K562 (cell line): ENCODE measurements around the gene KRT72. TPM values are rescaled to one million over a fixed set of nuclear protein-coding genes. Genes with fewer than 3 reads are reported as not detected.

ENCODE experiments used
- ATAC-seq: fragments of 200-7000 bp; cut with Tn5 transposase; 3 replicates; pipeline ENCODE4 v1.9.1; 2020; ENCODE audit warnings: moderate library complexity
- BruUV-seq: library from RNA; stranded (reverse); fragments of 400-500 nt; replicated peaks from 2 replicates; lab custom pipeline; 2021; lab: Mats Ljungman, UMichigan
- CTCF ChIA-PET: fragments of 300-600 bp; formaldehyde crosslinking; extraction: SDS; loops from one replicate; lab custom pipeline; 2021; ENCODE audit warnings: low intra/inter-chr PET ratio; lab: Yijun Ruan, JAX
- POLR2A ChIA-PET: fragments of 300-600, 350-650 bp; sonication (Branson Sonifier 250); formaldehyde crosslinking; extraction: SDS; loops from one replicate; lab custom pipeline; 2021; ENCODE audit warnings: antibody characterized with exemption, inconsistent platforms; lab: Yijun Ruan, JAX
- DNase-seq, 4 experiments: peaks; one replicate each; pipeline versions ENCODE4 v3.0.0 to v3.0.0-alpha.2; 2011 to 2018; ENCODE audit warnings: low spot score in 3 of 4, mixed read lengths in 3 of 4; ENCODE audit errors: extremely low read depth in 1 of 4
- FAIRE-seq: peaks from 2 replicates; lab custom pipeline; 2011; peaks lifted over from hg19 to GRCh38; lab: Jason Lieb, UNC
- H2AFZ ChIP-seq: 2 replicates; pipeline ENCODE4 v1.6.0; 2011; ENCODE audit warnings: low read depth, low read length, control low read depth, inconsistent platforms
- H3K27ac ChIP-seq: fragments of 200-600 bp; 3 replicates; pipeline ENCODE4 v1.8.0; 2011; ENCODE audit warnings: low read depth, mild to moderate bottlenecking, control low read depth, inconsistent platforms, low read length, moderate library complexity, mixed read lengths; ENCODE audit errors: extremely low read depth
- H3K27me3 ChIP-seq, 2 experiments: fragments of 300-600 bp in 1 of 2; 2 replicates in 1 of 2; 3 replicates in 1 of 2; pipeline versions ENCODE4 v1.6.0 to v1.8.0; 2011; ENCODE audit warnings: inconsistent platforms in 2 of 2, low read length in 2 of 2, mild to moderate bottlenecking in 1 of 2, mixed read lengths in 1 of 2, moderate library complexity in 1 of 2; ENCODE audit not compliant: control insufficient read depth in 2 of 2, insufficient read depth in 2 of 2
- H3K36me3 ChIP-seq: fragments of 300-600 bp; 3 replicates; pipeline ENCODE4 v1.8.0; 2011; ENCODE audit warnings: mild to moderate bottlenecking, low read length, inconsistent platforms; ENCODE audit not compliant: control insufficient read depth, insufficient read depth
- H3K4me1 ChIP-seq, 2 experiments: fragments of 200-600 bp in 1 of 2; replicated peaks in 1 of 2; 2 replicates in 1 of 2; 3 replicates in 1 of 2; pipeline versions ENCODE4 v1.5.1 to v1.8.0; 2011; ENCODE audit warnings: inconsistent platforms in 2 of 2, low read length in 2 of 2, mild to moderate bottlenecking in 1 of 2, mixed read lengths in 1 of 2, moderate library complexity in 1 of 2; ENCODE audit not compliant: control insufficient read depth in 2 of 2, insufficient read depth in 2 of 2
- H3K4me2 ChIP-seq: 2 replicates; pipeline ENCODE4 v1.6.1; 2011; ENCODE audit warnings: low read length, control low read depth, inconsistent platforms, mixed read lengths; ENCODE audit not compliant: insufficient read depth
- H3K4me3 ChIP-seq: fragments of 200-600 bp; sonication (generic), shearing (Covaris generic); 2 replicates; pipeline ENCODE4 v1.5.1; 2016; ENCODE audit warnings: control low read depth, inconsistent platforms
- H3K79me2 ChIP-seq: fragments of 200-600 bp; 3 replicates; pipeline ENCODE4 v1.8.0; 2011; ENCODE audit warnings: low read length, inconsistent platforms; ENCODE audit not compliant: control insufficient read depth, insufficient read depth
- H3K9ac ChIP-seq, 2 experiments: 2 replicates each; pipeline versions ENCODE4 v1.6.0 to v1.6.1; 2011; ENCODE audit warnings: low read depth in 2 of 2, low read length in 2 of 2, control low read depth in 1 of 2, inconsistent platforms in 1 of 2, mild to moderate bottlenecking in 1 of 2, mixed read lengths in 1 of 2; ENCODE audit not compliant: insufficient read depth in 1 of 2
- H3K9me1 ChIP-seq: one replicate; pipeline ENCODE4 v1.6.0; 2011; ENCODE audit warnings: inconsistent platforms, mild to moderate bottlenecking, low read length, moderate library complexity; ENCODE audit not compliant: control insufficient read depth, insufficient read depth
- H3K9me3 ChIP-seq: replicated peaks from 2 replicates; pipeline ENCODE4 v1.5.1; 2011; ENCODE audit warnings: low read depth, low read length, inconsistent platforms; ENCODE audit not compliant: control insufficient read depth, insufficient read depth
- H4K20me1 ChIP-seq: replicated peaks from 2 replicates; pipeline ENCODE4 v1.6.1; 2011; ENCODE audit warnings: low read length, inconsistent platforms, mixed read lengths; ENCODE audit not compliant: control insufficient read depth, insufficient read depth
- ADNP ChIP-seq: fragments of 200-800 bp; sonication (Bioruptor generic); IDR thresholded peaks from 2 replicates; pipeline ENCODE4 v1.6.1; 2016; ENCODE audit warnings: missing genetic modification characterization, missing compliant biosample characterization
- BACH1 ChIP-seq: fragments of 200-800 bp; sonication (Bioruptor generic); IDR thresholded peaks from 2 replicates; pipeline ENCODE4 v1.6.1; 2016; ENCODE audit warnings: missing genetic modification characterization, missing compliant biosample characterization
- MBD1 ChIP-seq: fragments of 250-450 bp; sonication (Bioruptor Pico); IDR thresholded peaks from 2 replicates; pipeline ENCODE4 v1.8.0; 2022; ENCODE audit warnings: inconsistent platforms
- PHB ChIP-seq: fragments of 250-450 bp; sonication (Bioruptor Pico); IDR thresholded peaks from 2 replicates; pipeline ENCODE4 v1.5.0; 2021
- SIRT6 ChIP-seq: IDR thresholded peaks from one replicate; pipeline ENCODE4 v1.6.1; 2012; ENCODE audit warnings: low read depth, mild to moderate bottlenecking, control low read depth, inconsistent platforms, low read length, moderate library complexity
- ZNF436 ChIP-seq: fragments of 250-450, 450-650 bp; sonication (Bioruptor Pico); formaldehyde crosslinking; IDR thresholded peaks from 2 replicates; pipeline ENCODE4 v1.7.0; 2020; ENCODE audit warnings: mild to moderate bottlenecking
- WGBS: fragments of 100-300 bp; shearing (Covaris generic); methylation state at CpG from one replicate; pipeline ENCODE4 v1.1.6; 2016; ENCODE audit warnings: low coverage, mixed read lengths; ENCODE audit not compliant: insufficient coverage; ENCODE audit errors: missing lambda C conversion rate; 5-methylcytosine and 5-hydroxymethylcytosine counted together
- in situ Hi-C: fragments of 300-500 bp; cut with MboI; formaldehyde crosslinking; loops from 4 replicates; pipeline ENCODE4 v1.15.0; 2018; ENCODE audit warnings: inconsistent platforms, mixed read lengths
- intact Hi-C: fragments of 100-400 bp; cut with micrococcal nuclease; formaldehyde crosslinking; loops from 2 replicates; pipeline ENCODE4 v1.14.2; 2022
- polyA plus RNA-seq, 8 experiments: library from polyadenylated mRNA; depleted of rRNA in 4 of 8; stranded (reverse) in 5 of 8; unstranded in 3 of 8; fragments of >200 nt; fragmentation: Nextera tagmentation in 2 of 8; fragmentation: Illumina TruSeq in 1 of 8; extraction: Ambion mirVana in 2 of 8; extraction: Trizol in 1 of 8; gene quantifications; 2 replicates each; pipeline versions ENCODE4 v1.2.1 to v1.2.3, GENCODE V29; 2011 to 2014; ENCODE audit warnings: inconsistent platforms in 1 of 8, missing spikeins in 1 of 8
- total RNA-seq, 7 experiments: library from RNA; depleted of rRNA in 6 of 7; stranded (reverse); fragments of >200 nt in 6 of 7; fragmentation: Illumina TruSeq in 2 of 7; extraction: Trizol in 2 of 7; gene quantifications; 2 replicates each; pipeline versions ENCODE4 v1.2.1 to v1.2.3, GENCODE V29; 2011 to 2021; ENCODE audit warnings: low replicate concordance in 1 of 7
- TF ChIP-seq, protein P1 (sequence below): fragments of 250-450 bp; sonication (Bioruptor Pico); IDR thresholded peaks from 2 replicates; pipeline ENCODE4 v1.8.0; 2021; ENCODE audit warnings: moderate library complexity, mild to moderate bottlenecking, inconsistent platforms
- TF ChIP-seq, protein P2 (sequence below): fragments of 250-450 bp; sonication (Bioruptor Pico); IDR thresholded peaks from 2 replicates; pipeline ENCODE4 v1.5.0; 2021
- TF ChIP-seq, protein P3 (sequence below): IDR thresholded peaks from 3 replicates; pipeline ENCODE4 v1.6.1; 2011; ENCODE audit warnings: borderline replicate concordance, mild to moderate bottlenecking, moderate library complexity; ENCODE audit not compliant: insufficient read length; ENCODE audit errors: extremely low read depth
- TF ChIP-seq, protein P4 (sequence below): fragments of 450-650 bp; IDR thresholded peaks from 2 replicates; pipeline ENCODE4 v1.6.1; 2016; ENCODE audit warnings: antibody characterized with exemption
- TF ChIP-seq, protein P5 (sequence below): fragments of 250-450 bp; sonication (Bioruptor Pico); IDR thresholded peaks from 2 replicates; pipeline ENCODE4 v1.8.0; 2021; ENCODE audit warnings: moderate library complexity, mild to moderate bottlenecking, inconsistent platforms

The KRT72 gene
- total and polyA plus RNA-seq, 9 of the 15 experiments (the other 6 are each of a cell fraction or from before 2014, with no cell fraction given), result not detected

DNA sequence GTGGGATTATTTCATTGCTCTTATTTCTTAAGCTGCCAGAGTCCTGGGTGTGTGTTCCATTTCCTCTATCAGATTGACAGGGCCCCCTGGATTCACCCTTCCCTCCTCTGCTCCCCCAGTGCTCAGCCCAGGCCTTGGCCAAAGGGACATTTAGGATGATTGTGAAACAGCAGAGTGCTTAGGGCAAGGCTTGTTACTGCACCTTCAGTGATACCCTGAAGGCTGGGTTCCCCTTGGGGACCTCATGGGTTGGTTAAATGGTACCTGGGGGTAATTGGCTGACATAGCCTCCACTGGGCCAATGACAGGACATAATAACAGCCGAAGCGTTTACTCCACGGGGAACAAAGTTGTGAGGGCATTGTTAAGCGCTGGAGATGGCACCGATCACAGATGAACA lies 1.3 kb upstream of the KRT72 start (continued):
- no peak for TF ChIP-seq MBD1 (CRISPR knock-in tag)
- TF ChIP-seq, protein P1, sequence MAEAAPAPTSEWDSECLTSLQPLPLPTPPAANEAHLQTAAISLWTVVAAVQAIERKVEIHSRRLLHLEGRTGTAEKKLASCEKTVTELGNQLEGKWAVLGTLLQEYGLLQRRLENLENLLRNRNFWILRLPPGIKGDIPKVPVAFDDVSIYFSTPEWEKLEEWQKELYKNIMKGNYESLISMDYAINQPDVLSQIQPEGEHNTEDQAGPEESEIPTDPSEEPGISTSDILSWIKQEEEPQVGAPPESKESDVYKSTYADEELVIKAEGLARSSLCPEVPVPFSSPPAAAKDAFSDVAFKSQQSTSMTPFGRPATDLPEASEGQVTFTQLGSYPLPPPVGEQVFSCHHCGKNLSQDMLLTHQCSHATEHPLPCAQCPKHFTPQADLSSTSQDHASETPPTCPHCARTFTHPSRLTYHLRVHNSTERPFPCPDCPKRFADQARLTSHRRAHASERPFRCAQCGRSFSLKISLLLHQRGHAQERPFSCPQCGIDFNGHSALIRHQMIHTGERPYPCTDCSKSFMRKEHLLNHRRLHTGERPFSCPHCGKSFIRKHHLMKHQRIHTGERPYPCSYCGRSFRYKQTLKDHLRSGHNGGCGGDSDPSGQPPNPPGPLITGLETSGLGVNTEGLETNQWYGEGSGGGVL (CRISPR knock-in tag), result no peak
- TF ChIP-seq, protein P2, sequence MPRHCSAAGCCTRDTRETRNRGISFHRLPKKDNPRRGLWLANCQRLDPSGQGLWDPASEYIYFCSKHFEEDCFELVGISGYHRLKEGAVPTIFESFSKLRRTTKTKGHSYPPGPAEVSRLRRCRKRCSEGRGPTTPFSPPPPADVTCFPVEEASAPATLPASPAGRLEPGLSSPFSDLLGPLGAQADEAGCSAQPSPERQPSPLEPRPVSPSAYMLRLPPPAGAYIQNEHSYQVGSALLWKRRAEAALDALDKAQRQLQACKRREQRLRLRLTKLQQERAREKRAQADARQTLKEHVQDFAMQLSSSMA (CRISPR knock-in tag), result no peak
- no peak for TF ChIP-seq BACH1 (tag)

GRCh38 chr12:52601671-52602070 lies 408 bp upstream of the KRT72 start:
- FAIRE-seq (no peak), ATAC-seq (no peak), DNase-seq (no peak)
- BruUV-seq, result no TSS peak
- H3K79me2 ChIP-seq, result no peaks in the 10 kb centered on the region
- peaks cover 6 to 10% of the 10 kb centered on the region in 2 experiments; a peak in 3 of 5 replicates for H3K4me1 ChIP-seq
- H3K4me2 ChIP-seq, result no peak overlapping the region
- H3K4me3 ChIP-seq, result no peak overlapping the region
- no peaks in the 10 kb centered on the region for H3K9me3 ChIP-seq
- intact Hi-C loops (no loop called here), in situ Hi-C loops (no loop called here)
- WGBS, result 11% methylated on average over 4 of the region's 4 CpGs
- no peaks in the 10 kb centered on the region for H4K20me1 ChIP-seq
- H3K9me1 ChIP-seq, result no peaks in the 10 kb centered on the region
- H3K27ac ChIP-seq, result no peak overlapping the region
- POLR2A ChIA-PET, result no interaction called here
- no peak overlapping the region for H2AFZ ChIP-seq
- CTCF ChIA-PET, result no interaction called here
- H3K36me3 ChIP-seq, result no peaks in the 10 kb centered on the region
- H3K27me3 ChIP-seq, result peaks cover 0 to 29% of the 10 kb centered on the region in 2 experiments; a peak in 3 of 5 replicates
- H3K9ac ChIP-seq, result no peak overlapping the region
- TF ChIP-seq ADNP, result no peak
- TF ChIP-seq, protein P3, sequence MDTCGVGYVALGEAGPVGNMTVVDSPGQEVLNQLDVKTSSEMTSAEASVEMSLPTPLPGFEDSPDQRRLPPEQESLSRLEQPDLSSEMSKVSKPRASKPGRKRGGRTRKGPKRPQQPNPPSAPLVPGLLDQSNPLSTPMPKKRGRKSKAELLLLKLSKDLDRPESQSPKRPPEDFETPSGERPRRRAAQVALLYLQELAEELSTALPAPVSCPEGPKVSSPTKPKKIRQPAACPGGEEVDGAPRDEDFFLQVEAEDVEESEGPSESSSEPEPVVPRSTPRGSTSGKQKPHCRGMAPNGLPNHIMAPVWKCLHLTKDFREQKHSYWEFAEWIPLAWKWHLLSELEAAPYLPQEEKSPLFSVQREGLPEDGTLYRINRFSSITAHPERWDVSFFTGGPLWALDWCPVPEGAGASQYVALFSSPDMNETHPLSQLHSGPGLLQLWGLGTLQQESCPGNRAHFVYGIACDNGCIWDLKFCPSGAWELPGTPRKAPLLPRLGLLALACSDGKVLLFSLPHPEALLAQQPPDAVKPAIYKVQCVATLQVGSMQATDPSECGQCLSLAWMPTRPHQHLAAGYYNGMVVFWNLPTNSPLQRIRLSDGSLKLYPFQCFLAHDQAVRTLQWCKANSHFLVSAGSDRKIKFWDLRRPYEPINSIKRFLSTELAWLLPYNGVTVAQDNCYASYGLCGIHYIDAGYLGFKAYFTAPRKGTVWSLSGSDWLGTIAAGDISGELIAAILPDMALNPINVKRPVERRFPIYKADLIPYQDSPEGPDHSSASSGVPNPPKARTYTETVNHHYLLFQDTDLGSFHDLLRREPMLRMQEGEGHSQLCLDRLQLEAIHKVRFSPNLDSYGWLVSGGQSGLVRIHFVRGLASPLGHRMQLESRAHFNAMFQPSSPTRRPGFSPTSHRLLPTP, result no peak
- TF ChIP-seq, protein P4, sequence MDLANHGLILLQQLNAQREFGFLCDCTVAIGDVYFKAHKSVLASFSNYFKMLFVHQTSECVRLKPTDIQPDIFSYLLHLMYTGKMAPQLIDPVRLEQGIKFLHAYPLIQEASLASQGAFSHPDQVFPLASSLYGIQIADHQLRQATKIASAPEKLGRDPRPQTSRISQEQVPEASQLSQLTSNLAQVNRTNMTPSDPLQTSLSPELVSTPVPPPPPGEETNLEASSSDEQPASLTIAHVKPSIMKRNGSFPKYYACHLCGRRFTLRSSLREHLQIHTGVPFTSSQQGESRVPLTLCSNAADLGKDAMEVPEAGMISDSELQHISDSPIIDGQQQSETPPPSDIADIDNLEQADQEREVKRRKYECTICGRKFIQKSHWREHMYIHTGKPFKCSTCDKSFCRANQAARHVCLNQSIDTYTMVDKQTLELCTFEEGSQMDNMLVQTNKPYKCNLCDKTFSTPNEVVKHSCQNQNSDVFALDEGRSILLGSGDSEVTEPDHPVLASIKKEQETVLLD, result no peak
- no peak for TF ChIP-seq ZNF436 (CRISPR knock-in tag)
- no peak for TF ChIP-seq PHB (CRISPR knock-in tag)
- TF ChIP-seq, protein P5, sequence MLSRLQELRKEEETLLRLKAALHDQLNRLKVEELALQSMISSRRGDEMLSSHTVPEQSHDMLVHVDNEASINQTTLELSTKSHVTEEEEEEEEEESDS (CRISPR knock-in tag), result no peak
- no peak for TF ChIP-seq SIRT6
